EH (cell line): ENCODE data around the gene ANKRD13C.

Source experiments
- DNase-seq: peaks from one replicate; pipeline ENCODE4 v3.0.0-alpha.2; 2015; ENCODE audit warnings: low read depth

ANKRD13C gene

DNA sequence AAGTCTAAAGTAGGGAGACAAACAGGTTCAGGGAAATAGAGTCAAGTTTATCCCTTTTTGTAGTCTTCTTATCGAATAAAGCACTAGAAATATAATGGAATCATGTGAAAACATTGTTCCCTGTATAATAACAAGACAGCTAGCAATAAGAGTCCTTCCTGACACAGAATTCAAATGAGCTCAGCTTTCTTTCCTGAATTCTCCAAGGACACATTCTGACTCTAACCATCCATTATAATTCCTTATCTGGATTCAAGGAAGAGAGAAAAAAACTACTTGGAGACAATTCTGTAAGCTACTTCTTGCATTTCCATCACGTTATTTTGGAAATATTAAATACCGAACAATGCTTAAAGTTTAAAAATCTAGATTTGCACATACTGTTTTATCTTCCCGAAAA is 58.8 kb downstream of the ANKRD13C start:
- no peak for DNase-seq

DNA sequence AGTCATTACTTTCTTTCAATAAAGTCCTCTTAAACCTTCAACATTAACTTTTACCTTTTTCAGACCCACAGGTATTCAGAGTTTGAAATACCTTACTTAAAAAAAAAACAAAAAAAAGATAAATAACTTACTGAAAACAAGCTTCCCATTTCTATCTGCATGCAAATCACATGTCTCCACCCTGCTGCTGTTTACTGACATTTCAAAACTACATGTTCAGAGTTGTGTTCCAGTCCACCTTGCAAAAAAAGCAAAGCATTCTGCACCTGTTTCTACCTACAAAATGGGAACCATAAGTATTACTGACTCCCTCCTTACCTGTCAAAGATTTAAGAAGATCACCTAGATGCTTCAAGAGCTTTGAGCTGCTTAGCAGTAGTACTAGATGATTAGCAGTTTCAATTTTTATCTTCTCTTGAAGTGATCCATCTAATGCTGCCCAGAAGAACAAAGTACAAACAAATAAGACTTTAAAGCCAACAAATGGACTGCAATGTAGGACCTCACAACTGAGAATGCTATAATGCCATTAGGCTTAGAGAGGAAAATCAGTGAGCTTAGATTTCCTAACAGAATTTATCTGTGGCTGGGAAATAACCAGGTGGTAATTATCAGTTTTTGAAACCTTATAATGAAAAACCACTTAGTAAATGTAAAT is 61.2 kb downstream of the ANKRD13C start:
- no peak for DNase-seq

DNA sequence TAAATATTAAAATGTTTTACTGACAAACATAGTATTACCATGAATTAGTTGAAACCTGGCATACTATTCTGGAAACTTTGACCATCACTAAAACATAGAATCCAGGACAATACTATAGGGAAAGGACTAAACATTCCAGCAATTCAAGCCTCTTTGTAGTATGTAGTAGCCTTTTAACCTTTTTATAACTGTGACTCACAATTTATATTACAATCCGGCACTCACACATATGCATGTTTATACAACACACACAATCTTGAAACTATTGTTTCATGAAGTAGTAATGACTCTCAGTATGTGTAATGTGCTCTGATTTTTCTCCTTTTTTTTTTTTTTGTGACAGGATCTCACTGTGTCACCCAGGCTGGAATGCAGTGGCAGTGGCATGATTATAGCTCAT is 64.3 kb downstream of the ANKRD13C start:
- DNase-seq, result peak; percentile 61

DNA sequence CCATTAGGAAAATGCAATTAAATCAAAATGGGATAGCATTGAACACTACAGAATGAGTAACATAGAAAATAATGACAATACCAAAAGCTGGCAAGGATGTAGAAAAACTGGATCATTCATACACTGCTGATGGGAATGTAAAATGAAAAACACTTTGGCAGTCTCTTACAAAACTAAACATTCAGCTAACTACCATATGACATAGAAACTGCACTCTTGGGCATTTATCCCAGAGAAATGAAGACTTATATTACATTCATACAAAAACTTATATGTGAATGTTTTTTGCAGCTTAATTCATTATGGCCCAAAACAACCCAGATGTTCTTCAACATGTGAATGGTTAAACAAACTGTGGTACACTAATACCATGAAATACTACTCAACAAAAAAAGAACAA is 66.4 kb downstream of the ANKRD13C start:
- no peak for DNase-seq

DNA sequence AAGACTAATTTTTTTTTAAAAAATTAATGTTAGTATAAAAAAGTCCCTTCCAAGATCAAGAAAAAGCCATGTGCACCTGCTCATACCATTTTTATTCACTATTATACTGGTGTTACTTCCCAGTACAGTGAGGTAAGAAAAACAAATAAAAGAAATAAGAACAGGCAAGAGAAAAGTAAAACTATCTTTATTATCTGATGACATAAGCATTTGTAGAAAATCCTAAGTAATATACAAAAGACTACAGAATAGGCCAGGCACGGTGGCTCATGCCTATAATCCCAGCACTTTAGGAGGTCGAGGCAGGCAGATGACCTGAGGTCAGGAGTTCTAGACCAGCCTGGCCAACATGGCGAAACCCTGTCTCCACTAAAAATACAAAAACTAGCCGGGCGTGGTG is 68.1 kb downstream of the ANKRD13C start:
- no peak for DNase-seq

DNA sequence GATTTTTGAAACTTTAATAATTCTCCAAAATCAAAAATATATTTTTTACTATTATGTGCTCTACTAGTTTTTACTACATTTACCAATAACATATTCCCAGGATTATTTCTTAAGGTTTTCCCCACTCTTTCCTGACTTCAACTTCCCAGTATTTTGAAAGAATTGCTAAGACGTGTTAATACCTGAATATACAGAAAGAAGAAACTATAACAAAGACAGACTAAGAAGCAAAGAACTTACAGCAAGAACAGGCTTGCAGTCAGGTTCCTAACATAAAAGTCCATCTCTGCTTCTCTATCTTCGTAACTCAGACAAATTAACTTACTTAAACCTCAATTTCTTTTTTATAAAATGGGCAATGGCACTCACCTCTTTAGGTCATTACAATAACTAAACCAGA is 70.2 kb downstream of the ANKRD13C start:
- no peak for DNase-seq

DNA sequence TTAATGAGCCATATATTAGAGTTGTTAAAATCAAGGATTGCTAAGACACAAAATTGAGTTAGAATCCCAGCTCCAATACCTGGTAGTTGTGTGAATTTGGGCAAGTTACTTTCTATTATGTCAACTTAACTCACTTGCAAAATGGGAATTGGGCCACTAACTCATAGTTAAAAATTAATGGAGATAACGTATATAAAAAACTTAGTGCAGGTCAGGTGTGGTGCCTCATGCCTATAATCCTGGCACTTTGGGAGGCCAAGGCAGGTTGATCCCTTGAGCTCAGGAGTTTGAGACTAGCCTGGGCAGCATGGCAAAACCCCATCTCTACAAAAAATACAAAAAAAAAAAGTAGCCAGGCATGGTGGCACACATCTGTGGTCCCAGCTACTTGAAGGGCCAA is 75.8 kb downstream of the ANKRD13C start:
- DNase-seq, result no peak

DNA sequence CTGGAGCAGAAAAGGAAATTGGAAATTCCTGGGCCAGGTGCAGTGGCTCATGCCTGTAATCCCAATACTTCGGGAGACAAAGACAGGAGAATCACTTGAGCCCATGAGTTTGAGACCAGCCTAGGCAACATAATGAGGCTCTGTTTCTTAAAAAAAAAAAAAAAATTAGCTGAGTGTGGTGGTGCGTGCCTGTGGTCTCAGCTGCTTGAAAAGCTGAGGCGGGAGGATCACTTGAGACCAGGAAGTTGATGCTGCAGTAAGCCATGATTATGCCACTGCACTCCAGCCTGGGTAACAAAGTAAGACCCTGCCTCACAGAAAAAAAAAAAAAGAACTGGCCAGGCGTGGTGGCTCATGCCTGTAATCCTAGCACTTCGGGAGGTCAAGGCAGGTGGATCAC is 76.6 kb downstream of the ANKRD13C start:
- no peak for DNase-seq

DNA sequence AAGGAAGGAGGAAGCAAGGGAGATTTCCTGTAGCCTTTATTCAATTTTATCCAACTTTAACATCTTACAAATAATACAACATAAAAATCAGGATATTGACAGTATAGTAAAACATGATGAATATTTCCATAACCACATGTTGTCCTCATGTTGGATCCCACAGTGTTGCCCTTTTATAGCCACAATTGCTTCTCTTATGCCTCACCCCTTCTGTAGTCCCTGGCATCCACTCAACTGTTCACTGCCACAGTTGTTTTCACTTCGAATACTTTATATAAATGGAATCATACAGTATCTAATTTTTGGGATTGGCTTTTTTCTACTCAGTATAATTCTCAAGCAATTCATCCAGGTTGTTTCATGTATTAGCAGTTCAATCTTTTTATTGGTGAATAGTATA is 88.6 kb downstream of the ANKRD13C start:
- DNase-seq, result peak; percentile 6

DNA sequence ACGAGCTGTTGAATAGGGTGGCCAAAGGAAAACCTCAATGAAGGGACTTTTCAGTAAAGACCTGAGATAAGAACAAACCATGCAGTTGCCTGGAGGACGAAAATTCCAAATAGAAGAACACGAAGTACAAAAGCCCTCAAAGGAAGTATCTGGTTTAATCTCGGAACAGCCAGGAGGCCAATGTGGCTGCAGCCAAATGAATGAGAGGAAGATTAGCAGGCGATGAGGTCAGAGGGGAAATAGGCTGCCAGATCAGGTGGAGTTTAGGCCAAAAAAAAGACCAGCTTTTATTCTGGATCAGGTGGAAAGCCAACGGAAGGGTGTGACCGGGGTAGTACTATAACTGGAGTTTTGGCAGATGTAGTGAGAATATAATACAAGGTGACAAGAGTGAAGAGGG is 89.7 kb downstream of the ANKRD13C start:
- DNase-seq, result no peak

DNA sequence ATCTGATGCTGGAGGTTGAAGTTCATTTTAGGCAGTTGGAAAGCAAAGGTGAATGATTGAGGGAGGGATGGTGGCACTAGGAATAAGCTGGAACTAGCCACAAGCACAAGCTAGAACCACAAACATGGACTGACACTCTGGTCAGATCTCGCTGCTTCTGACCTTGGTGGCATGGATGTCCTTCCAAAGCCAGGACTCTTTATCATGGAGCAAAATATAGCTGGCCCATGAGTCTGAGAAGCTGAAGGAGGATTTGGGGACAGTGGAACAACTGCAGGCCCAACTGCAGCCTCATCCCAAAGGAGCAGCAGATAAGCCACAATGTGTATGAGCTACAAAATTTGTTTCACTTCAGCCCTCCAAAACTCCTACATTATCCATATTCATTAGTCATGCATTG is 97.9 kb downstream of the ANKRD13C start:
- no peak for DNase-seq

DNA sequence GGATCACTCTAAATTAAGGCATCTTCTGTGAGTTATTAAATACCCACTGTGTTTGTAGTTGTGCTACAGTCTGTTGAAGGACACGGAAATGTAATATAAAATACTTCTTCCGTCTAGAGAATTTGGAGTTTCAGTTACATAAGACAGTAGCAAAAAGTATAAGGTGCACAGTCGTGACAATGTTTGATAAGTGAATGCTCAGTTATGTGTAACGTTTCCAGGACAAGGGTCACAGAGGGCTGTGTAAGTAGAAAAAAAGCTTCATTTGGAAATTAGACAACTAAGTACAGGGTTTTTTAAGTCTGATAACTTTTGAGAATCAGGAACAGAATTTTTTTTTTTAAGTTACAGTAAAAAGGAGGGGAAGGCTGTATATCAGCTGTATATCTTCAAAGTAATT is 105.8 kb downstream of the ANKRD13C start:
- no peak for DNase-seq

DNA sequence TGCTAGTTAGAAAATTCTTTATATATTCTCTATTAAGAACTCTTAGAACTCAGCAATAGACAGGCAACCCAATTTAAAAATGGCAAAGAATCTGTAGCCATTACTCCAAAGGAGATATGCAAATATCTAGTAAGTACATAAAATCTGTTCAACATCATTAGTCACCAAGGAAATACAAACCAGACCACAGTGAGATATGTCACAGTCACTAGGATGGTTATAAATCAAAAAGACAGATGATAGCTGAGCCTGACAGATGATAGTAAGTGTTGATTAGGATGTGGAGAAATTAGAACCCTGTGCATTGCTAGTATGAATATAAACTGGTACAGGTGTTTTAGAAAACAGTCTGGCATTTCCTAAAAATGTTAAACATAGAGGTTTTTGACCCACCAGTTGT is 106.8 kb downstream of the ANKRD13C start:
- DNase-seq, result peak; percentile 17

DNA sequence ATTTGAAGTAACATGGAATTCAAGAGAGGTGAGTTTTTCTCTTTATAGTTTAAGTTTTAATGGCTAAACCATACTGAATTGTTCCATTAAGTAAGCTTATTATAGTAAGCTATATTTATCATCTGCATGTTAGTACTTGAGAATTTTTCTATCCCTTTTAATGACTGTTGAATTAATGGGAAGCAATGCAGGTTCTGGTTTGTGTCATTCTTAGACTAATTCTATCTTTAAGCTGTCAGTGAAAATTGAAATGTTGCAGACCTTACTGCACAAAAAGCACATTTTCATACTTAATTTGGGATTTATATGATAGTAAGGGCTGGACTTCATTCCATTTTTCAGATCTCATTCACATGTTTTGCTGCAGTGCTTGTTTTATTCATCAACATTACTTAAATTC is 107.4 kb downstream of the ANKRD13C start:
- DNase-seq, result no peak

DNA sequence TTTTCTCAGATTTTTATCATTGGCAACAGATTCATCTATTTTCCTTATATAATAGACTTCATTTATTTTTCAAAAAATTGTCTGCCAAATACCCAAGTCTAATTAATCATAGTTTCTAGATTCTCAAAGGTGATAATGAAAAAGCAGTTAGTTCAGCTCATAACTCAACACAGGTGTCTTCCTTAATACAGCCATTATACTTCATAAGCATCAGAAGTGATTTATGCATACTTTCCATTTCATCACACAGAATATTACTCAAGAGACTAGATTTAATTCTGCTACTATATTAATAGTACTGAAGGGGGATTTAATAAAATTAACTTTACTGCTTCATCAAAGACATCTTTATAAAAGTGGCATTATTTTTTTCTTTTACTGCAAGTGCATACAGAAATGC is 114.6 kb downstream of the ANKRD13C start:
- no peak for DNase-seq

DNA sequence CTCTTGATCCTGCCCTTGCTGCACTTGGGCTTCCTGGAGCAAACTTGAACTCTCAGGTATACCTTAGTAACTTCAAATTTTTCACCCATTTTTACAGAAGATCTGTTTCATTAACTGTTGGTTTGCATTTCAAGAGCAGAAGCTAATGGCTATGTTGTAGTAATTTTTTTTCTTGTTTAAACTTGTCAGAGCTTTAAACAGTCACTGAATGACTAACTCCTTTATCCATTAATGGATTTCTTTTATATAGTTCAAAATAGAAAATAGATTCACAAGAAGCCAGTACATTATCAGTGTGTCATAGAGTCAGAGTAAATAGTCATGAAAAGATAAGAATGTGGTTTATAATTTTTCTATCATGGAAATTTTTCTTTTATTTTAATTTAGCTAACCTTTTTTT is 119.8 kb downstream of the ANKRD13C start:
- DNase-seq, result no peak

DNA sequence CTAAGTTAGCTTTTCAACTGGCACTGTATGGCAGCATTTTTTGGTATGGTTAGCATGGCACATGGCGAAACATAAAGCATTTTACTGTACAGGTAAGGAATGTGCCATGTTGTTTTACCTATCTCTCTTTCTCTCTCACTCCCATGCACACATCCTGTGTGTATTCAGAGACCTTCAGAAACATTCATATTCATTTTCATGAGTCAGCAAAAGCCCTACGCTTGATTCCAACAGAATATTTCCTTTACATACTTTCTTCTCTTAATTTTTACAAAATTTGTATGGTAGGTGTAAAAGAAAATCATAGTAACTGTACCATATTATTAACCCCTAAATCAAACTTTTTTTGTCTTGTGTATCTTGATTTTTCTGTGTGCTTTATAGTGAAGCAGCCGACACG is 123.0 kb downstream of the ANKRD13C start:
- DNase-seq, result no peak

DNA sequence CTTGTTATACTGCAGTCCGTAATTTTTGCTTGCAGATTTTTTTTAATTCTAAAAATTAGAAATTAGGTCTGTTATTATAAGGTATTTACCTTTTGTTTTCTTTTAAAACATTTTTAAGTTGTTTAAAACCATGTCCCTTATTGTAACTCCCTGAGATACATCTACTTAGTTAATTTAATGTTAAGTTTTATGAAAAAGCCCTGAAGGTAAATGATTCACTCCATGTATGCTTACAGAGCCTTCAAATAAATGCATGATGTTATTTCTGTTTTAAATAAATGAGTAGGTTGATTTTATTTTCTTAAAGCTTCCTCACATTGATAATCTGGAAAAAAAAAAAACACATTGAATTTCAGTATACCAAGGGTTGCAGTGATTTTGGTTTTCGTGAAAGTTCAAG is 125.9 kb downstream of the ANKRD13C start:
- no peak for DNase-seq

DNA sequence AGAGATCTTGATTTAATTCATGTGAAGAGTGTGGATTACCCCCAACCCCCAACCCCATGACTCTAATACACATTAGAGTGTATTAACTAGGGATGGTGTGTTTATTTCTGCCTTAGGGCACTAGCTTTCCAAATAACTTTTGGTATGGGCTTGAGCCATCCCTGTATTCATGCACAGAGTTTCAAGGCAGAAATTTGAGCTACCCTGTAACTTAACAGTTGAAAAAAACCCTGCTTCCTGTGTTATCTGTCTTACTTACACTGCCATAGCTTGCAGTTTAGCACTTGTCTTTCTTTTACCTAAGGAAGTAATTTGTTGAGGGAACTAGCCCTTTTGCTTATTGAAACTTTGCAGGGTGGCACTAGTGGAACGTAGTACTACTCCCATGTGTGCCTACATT is 127.1 kb downstream of the ANKRD13C start:
- peak; percentile 29 for DNase-seq

DNA sequence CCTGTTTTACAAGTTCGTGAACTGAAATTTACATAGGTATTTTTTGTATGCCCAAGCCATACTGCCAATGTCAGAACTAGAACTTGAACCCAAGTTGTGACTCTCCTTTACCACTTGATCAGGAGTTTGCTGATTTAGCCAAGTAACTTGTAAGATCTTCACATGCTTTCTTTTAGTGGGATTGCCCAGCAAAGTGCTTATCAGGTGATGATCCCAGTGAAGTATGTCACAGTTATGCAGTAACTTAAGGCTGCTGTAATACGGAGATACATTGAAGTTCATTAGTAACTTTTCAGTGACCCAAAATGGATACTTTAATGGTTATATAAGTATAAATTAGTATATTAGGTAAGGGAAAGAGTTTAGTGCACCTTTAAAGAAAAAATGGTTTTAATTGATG is 129.6 kb downstream of the ANKRD13C start:
- no peak for DNase-seq

DNA sequence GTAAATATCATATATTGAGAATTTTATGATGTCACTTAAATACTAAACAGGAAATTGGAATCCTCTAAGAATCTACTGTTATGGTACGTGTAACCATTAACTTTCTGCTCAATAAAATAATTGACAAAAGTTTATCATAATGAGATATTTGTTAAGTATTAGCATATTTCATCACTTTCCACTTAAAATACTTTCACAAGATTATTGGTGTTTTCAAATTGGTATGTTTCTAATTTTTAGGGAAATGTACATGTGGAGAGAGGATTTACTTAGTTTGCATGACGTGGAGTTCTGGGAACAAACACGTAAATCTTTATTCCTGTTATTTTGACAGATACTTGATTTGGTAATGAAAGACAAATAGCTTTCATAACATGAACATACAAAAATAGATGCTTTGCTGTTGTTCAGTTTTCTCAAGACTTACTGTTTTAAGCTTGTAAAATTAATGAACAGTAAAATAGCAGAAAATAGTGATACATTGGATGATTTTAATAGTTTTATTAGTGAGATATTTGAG is 131.7 kb downstream of the ANKRD13C start:
- DNase-seq, result no peak

DNA sequence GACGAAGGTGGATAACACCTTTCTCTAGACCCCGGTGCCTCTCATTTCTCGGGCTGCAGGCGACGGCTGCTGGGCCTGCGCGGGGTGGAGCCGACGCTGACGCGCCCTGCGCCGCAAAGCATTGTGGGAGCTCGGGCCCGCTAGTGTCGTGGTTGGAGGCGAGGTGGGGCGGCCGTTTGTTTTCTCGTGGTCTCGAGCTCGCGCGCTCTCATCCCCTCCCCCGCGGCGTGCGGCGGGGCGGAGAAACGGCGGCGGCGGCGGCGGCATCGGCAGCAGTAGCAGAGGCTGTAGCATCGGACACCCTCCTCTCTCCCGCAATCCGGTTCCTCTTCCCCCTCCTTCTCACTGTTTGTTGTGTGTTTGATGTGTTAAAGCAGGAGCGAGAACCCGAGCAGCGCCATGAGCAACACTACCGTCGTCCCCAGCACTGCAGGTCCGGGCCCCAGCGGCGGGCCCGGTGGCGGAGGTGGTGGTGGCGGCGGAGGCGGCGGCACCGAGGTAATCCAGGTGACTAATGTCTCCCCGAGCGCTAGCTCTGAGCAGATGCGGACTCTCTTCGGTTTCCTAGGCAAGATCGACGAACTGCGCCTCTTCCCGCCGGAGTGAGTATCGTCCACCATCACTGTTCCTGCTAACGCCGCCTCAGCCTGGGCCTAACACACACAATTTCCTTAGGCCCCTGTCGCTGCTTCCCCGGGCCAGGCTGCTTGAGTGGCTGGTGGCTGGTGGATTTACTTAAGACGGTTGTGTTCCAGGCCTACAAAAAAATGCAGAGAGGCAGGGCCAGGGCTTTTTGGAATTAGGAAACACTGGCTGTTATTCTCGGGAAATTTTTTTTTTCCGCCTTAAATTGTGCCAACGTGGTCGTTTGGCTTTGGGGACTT is 133.0 kb downstream of the ANKRD13C start, which contains the start of gene SRSF11:
Gene SRSF11 (plus strand): TSS at position 143 of the 884 bp plus-strand sequence. CDS start 257 bp downstream, at position 400.
- DNase-seq, result peak; percentile 93

DNA sequence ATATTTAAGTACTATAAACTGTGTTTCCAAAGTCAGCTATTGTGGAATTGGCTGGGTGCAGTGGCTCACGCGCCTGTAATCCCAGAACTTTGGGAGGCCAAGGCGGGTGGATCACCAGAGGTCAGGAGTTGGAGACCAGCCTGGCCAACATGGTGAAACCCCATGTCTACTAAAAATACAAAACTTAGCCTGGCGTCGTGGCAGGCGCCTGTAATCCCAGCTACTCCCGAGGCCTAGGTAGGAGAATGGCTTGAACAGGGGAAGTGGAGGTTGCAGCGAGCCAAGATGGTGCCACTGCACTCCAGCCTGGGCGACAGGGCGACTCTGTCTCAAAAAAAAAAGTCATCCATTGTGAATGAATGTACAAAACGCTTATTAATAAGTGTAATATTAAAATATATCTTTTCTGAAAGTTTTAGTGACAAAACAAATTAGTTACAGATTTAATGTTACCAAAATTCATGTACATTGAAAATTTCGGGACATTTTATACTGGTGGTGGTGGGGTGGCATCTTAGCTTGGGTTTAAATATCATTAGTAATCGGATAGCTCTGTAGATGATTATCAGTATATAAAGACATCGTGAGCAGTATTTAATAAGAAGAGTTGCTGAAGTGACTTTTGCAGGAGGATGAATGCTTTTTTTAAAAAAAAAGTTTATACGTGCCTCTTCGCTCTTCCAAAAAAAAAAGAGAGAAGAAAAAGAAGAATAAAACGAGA is 133.8 kb downstream of the ANKRD13C start:
- DNase-seq, result no peak
